Measurements from ENCODE around the gene MINDY4.
A peak's percentile ranks its signal among the peaks of the same experiment; 100 is the strongest.

MINDY4 gene

DNA sequence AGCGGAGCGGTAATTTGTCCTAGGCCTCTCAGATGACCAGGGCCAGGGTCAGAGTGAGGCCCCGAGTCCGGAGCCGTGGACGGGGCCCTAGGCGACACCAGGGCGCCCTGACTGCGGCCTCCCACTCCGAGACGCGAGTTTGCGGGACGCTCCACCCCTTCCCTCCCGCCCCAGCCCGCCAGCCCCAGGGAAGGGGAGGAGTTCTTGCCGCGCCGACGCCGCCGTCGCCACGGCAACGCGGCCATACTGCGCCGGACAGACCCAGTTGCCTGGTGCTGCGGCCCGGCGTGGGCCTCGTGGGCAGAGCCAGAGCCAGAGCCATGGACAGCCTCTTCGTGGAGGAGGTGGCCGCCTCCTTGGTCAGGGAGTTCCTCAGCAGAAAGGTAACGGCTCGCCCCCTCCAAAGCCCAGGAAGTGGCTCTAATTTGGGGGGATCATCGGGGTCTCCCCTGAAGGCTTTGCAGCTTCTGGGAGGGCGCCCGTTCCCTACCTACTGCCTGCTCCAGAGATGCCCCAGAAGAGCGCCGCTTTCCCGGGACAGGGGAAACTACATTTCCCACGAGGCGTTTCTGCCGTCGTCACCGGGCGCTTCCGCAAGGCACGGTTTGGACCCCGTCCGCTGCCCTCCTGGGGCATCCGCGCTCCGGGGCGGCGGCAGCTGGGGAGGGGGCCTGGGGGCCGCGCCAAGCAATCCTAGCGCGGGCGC, at the start of gene MINDY4:
Gene MINDY4, plus strand, starts transcription at position 244 of the 706 bp plus-strand sequence. Its CDS starts 77 bp downstream, at position 321.
- FAIRE-seq (no peak), DNase-seq (ENCODE audit: insufficient read length, low spot score) (peak; percentile 64)

DNA sequence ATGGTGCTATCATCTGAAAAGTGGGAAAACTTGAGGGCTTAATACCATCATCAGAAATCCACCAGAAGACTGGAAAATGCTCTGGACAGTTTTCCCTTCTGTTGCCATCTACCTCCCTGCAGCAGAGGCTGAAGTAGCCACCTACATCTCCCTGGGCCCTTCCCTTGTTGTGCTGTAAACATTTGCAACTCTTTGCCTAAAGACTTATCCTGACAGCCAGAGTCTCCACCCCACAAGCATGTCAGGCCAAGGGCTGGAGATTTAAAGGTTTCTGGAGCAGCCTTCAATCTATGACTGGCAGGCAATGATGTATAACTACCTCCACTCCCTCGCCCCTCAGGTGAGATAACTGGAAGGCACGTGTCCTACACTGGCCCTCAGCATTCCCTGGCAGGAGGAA, 49.0 kb upstream of the MINDY4 start:
- no peak for FAIRE-seq
- DNase-seq (ENCODE audit: insufficient read length, low spot score) = no peak

DNA sequence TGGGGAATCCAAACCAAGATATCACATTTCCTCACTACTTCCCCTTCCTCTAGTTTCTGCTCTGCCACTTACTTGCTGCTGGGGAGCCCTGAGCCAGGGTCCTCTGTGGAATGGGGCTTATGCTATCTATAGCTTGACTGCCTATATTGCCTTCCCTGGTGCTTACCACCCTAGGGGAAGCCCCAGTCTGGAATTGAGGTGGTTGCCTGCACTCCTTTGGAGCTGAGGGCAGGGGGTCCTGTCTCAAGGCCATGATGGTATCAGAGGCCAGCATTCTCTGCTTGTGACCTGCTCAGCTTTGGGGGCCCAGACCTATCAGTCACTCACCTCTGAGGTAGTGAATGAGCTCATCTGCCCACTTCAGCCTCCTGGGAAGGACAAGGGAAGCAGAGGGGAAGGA, 48.5 kb upstream of the MINDY4 start:
- no peak for FAIRE-seq
- no peak for DNase-seq (ENCODE audit: insufficient read length, low spot score)

DNA sequence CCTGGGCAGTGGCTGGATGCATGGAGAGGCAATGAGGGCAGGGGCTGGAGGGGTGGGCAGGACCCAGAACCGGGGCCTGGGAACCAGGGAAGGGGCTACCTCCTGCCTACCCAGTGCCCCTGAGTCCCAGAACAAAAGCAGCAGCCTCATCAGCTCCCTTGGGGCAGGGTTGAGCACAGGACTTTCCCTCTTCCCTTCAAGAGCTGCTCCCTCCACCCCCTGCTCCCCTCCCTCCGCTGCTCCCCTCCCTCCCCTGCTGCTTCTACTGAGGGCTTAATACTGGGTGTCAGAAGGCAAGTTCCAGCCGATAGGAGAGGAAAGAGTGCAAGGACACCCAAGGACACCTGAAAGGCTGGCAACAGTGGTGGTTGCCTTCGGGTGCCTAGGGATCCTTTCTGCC, 47.4 kb upstream of the MINDY4 start:
- FAIRE-seq (no peak), DNase-seq (ENCODE audit: insufficient read length, low spot score) (no peak)

DNA sequence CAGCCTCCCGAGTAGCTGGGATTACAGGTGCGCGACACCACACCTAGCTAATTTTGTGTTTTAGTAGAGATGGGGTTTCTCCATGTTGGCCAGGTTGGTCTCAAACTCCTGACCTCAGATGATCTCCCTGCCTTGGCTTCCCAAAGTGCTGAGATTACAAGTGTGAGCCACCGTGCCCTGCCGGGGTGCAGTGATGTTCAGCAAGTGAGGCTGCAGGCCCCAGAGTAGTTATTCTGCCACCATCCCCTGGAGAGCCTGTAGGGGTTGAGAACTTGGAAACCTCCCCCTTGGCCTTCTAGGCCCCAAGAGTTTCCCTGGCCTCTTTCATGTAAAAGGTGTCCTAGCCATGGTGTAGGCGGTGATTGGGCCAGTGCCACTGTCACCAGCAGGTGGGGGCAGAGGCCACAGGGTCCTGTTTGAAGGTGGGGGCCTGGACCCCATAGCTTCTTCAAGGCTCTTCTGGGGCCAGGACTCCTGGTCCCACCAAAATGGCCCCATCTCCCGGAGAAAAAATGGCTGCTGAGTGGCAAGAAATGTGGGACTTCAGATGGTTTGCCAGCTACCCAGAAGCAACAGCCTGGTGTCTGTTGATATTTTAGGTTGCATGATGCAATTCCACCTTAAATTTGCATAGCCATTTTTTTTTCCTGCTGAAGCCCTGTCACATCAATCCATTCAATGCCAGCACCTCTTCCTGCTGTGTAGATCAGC, 44.8 kb upstream of the MINDY4 start:
- DNase-seq (ENCODE audit: insufficient read length, low spot score) = no peak
- no peak for FAIRE-seq

DNA sequence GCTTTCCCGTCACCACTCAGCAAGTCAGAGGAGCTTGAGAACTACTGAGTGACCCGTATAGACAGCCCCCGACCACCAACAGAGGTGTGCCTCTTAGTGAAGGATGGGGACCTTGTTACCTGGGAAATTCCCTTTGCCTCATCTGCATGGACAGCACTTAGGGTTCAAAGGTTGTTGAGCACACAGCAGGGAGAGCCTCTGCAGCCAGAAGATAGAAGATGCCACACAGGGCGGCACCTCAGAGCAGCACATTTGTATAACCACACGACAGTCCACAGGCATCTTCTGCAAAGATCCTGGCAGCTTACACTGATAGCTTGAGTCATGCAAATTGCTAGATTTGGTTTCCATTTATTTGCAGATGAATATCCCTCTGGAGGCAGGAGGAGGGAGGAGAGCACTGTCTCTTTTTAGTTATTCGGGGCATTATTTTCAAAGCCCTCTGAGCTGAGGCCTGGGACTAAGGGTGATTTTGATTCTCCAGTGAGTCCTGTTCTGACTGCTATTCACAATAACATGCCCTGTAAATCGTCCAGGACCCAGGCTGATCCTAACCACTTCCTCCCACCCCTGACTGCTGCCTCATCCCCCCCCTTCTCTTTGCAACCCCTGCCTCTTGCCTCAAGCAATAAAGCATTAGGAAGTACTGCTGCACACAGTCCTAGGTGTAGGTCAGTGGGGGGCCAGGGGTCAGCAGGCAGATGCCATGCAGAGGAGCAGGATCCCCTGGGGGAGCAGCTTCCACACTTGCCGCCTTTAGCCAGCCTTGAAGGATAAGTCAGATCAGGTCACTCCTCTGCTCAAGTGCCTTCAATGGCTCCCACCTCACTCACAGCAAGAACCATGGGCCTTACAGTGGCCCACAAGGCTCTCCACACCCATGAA, 43.9 kb upstream of the MINDY4 start:
- FAIRE-seq = no peak
- no peak for DNase-seq (ENCODE audit: insufficient read length, low spot score)

DNA sequence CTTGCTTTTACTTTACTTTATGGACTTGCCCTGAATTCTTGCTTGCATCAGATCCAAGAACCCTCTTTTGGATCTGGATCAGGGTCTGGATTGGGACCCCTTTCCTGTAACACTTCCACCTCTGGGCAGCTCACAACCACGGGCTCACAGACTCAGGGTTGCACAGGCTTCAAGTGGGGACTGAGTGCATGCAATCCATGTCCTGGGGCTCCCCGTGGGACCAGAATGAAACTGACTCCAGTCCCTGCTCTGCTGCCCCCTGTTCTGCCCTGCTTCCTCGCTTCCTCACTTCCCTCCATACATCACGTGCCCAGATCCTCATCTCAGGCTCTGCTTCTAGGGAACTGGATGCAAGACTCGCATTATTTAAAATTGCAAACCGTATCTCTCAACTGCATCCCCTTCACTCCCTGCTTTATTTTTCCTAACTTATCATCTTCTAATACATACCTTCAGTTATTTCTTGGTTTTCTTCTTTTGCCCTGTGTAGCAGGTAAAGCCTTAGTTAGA, 42.6 kb upstream of the MINDY4 start:
- DNase-seq (ENCODE audit: insufficient read length, low spot score) (no peak), FAIRE-seq (no peak)

DNA sequence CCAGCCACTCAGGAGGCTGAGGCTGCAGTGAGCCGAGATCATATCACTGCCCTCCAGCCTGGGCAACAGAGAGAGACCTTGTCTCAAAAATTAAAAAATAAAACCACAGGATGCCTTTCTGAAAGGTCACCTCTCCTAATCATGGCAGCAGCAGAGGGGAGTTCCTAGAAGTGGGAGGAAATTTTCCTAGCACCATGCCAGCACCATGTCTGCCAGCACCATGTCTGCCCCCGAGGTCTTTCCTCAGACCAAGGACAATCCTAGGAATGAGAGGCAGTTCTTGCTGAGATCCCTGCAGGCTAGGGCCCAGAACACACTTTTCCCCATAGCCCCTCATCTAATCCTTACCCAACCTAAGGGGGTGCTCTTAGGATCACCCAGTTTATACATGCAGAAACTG, 41.6 kb upstream of the MINDY4 start:
- DNase-seq (ENCODE audit: insufficient read length, low spot score) (no peak), FAIRE-seq (no peak)

DNA sequence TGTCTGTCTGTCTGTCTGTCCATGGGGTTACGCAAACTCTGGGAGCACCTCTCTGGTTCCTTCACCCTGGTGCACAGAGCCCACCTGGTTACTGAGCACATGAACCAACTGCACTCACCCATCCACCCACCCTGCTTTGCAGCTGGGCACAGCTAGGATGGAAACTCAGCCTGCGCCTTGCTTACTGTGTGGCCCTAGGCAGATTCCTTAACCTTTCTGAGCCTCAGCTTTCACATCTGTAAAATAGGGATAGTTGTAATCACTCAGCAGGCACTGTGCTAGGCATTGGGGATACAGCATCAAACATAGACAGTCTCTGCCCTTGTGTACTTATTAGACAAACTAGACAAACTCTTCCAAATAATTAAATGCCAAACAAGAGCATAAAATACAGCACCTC, 41.1 kb upstream of the MINDY4 start:
- FAIRE-seq (no peak), DNase-seq (ENCODE audit: insufficient read length, low spot score) (no peak)

DNA sequence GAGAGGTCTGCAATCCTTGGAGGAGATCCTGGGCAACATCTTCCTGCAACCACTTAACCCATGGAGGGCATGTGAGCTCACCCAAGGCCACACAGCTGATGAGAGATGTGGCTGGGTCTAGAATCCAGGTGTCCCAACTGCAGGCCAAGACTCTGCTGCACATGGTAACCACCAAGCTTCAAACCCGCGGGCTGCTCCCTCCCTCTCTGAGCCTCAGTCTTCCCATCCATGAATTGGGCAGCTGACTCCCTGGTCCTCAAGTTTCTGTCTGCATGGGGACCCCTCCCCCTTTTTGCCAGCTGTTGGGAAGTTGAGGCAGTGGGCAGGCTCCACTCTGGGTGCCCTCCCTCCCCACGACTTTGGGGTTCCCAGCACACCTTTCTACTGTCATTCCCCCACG, 40.2 kb upstream of the MINDY4 start:
- no peak for DNase-seq (ENCODE audit: insufficient read length, low spot score)
- no peak for FAIRE-seq

DNA sequence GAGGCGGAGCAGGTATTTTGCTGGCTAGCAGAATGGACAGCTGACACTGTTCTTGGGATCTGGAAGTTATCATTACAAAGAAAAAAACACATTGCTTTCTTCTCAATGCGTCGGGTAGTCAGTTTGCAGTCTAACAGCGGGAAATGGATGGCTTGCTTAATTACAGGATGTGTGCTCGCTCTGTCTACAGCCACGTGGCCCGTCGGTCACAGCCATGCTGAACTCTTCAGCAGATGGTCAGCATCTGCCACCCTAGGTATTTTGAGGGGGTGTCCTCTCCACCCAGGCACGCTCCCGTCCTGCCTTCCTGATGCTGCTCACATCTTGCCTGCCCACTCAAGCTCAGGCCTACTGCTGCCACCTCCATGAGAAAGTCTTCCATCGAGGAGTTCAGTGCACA, 39.6 kb upstream of the MINDY4 start:
- FAIRE-seq = peak; percentile 42
- DNase-seq (ENCODE audit: insufficient read length, low spot score) = no peak

DNA sequence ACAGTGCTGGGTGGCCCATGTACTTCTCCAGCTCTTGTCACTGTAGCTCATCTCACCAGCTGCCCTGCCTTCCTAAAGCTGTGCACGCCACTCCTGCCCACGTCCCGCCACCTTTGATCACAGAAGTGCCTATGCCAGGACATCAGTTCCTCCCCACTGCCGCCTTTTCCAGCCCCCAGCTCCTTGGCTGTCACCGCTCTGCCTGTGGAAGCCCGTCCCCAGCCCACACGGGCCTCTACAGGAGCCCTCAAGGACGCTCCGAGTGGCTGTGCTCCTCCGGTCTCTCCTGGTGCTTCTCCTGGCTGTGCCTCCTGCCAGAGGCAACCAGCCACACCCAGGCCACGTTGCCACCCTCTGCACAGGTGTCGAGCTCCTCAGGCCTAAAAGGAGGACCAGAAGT, 38.6 kb upstream of the MINDY4 start:
- FAIRE-seq = no peak
- DNase-seq (ENCODE audit: insufficient read length, low spot score) = no peak

DNA sequence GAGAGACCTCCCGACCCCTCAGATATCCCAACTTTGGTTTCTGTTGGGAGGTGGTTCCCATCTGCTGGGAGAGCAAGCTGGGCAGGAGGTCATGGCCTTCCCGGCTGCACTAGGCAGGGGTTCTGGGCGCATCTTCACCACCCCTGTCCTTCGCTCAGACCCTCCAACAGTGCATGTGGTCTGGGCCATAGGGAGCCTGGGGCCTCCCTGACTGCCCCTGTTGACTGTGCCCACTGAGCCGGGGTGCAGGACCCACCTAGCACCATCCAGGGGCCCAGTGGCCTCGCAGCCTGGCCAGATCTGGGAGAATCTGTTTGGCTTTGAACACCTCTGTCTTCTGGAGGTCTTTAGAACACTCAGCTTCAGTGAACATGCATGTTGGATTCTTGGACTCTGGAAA, 38.0 kb upstream of the MINDY4 start:
- peak; percentile 23 for FAIRE-seq
- DNase-seq (ENCODE audit: insufficient read length, low spot score) = no peak

DNA sequence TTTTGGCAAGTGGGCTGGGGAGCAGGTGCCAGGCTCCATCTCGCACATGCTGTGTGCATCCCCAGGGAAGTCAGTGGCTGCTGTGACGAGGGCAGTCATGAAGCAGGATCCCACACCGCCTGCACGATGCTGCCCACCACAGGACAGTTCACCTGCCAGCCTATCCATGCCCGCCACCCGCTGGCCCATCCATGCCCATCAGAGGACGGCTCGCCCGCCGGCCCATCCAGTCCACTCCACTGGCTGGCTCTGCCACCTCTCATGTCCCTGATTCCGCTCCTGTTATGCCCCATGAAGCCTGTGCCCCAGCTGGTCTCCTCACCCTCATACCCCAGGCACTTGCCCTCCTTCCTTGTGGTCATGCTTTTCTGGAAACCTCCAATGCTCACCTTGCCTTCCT, 37.5 kb upstream of the MINDY4 start:
- DNase-seq (ENCODE audit: insufficient read length, low spot score) (no peak), FAIRE-seq (no peak)

DNA sequence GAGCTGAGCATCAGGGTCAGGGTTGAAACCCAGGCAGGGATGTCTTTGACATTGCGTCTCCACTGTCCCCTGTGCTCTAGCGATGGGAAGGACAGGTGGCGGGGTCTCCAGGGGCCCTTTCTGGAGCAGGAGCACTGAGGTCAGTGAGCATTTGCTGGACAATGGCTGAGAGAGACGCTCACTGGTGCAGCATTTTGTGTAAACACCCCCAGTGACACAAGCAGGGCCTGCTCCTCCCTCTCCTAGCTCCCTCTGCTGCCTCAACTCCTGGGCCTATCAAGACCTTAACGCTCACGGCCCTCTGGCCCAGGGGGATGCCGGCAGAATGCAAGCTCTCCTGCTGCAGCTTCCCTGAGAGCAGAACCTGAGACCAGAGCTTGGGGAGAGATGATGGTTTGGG, 36.7 kb upstream of the MINDY4 start:
- FAIRE-seq = no peak
- DNase-seq (ENCODE audit: insufficient read length, low spot score) = no peak

DNA sequence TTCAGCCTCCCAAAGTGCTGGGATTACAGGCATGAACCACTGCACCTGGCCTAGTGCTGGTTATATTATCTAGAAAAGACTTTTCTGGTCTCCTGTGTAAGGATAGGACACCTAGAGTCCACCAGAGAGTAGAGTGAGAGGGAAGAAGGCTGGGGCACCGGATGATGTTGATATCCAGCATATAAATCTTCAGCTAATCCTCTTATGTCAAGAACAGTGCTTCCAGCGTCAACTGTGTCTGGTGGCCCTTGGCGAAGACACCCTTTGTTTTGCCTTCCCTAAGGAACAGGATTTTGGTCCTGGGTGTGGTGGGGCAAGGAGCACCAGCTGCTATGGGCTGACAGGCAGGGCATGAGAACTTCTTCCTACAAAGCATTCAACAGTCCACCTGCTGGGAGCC, 35.6 kb upstream of the MINDY4 start:
- FAIRE-seq (no peak), DNase-seq (ENCODE audit: insufficient read length, low spot score) (no peak)

DNA sequence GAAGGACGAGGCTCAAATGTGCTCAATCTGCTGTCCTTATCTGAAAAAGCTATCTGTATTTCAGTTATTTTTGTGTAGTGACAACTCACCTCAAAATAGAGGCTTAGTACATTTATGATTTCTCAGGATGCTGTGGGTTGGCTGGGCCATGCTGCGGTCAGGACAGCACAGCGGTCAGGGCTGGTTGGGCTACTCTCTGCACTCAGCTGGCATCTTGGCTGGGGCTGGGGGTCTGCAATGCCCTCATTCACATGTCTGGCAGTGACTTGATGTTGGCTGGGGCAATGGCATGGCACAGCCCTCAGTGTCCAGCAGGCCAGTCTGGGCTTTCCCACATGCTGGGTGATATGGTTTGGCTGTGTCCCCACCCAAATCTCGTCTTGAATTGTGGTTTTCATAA, 34.9 kb upstream of the MINDY4 start:
- FAIRE-seq (no peak), DNase-seq (ENCODE audit: insufficient read length, low spot score) (no peak)

DNA sequence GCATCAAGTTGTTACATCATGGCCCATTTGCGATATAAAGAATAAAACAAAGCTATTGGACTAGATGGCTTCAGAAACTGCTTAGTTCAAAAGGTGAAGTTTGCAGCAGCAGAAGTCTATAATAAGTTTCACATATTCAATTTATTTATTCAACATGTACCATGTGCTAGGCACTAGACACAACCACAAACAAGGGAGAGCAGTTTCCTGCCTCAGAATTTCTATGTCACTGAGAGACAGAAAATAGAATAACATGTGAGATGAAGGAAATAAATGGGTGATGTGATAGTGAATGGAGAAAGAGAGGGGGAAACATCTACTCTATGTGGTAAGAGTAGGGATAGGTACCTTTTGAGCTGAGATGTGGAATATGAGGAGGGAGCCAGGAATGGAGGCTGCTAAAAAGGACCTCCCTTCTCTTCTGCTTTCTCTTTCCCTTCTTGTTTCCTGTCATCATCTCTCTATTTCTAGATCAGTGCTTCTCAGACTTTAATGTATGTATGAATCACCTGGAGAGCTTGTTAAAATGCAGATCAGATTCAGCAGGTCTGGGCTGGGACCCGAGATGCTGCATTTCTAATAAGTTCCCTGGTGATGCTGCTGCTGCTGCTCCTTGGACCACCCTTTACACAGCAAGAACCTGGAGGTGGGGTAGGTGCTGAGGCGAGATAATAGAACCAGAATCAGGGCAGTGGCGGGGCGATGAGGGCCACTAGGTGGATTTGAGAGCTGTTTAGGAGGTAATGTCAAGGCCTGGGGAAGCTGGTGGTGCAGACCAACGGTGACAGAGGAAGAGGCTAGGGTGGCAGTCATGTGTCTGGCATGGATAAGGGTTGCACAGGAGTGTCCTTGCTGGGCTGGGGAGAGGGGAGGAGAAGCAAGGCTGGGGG, 32.9 kb upstream of the MINDY4 start:
- no peak for FAIRE-seq
- DNase-seq (ENCODE audit: insufficient read length, low spot score) = no peak

DNA sequence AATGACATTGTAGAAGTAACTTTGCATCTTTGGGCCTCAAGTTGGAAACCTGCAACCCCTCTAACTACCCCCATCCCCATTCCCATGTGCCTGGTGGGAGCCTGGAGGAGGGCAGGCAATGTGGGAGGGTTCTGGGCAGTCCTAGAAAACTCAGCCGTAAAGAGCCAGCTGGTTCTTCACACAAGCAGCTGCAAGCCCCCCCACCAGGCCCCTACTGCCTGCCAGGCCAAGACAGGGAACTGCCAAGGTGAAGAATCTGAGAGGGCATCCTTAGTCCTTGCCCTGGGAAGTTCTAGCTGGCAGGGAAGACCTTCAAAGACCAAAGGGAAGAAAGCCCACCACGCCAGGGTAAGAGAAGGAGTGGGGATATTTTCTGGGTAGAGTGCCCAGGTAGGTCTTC, 31.5 kb upstream of the MINDY4 start:
- FAIRE-seq (no peak), DNase-seq (ENCODE audit: insufficient read length, low spot score) (no peak)

DNA sequence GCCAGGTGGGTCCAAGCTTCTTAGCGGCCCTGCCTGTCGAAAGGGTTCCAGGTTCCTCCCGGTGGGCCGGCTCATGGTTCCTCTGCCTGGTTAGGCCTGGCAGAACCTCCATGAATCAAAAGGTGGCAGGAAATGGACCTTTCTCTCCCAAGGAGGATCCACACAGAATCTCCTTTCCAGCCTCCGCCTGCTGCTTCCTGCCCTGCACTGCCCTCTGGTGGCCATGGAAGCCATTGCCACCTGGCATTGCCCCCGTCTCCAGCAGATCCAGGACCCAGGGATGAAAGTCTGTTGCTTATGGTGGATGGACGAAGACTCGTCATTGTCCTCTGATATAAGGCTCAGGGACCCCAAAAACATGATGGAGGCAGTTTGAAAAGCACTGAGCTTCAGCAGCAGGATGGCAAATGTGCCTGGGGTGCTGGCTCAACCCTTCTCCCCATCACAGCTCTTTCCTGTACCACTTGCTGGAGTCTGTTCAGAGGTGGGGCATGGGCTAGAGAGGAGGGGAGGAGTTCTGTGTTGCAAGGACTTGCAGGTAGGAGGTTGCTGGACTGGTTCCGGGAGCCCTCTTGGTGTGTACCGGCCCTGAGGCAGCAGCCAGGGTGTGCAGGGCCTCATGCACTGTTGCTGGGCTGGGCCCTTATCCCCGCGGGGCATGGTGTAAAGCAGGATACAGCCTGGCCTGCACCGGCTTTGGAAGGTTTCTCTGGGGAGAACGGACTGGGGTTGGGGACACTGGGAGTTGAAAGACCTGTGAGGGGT, 30.6 kb upstream of the MINDY4 start:
- FAIRE-seq (peak; percentile 52), DNase-seq (ENCODE audit: insufficient read length, low spot score) (peak; percentile 92)
